Measurements from ENCODE around the gene LRRC8B. TPM values are rescaled to one million over a fixed set of nuclear protein-coding genes. Genes with fewer than 3 reads are reported as not detected.

LRRC8B gene
- 9.8 TPM for total RNA-seq

DNA sequence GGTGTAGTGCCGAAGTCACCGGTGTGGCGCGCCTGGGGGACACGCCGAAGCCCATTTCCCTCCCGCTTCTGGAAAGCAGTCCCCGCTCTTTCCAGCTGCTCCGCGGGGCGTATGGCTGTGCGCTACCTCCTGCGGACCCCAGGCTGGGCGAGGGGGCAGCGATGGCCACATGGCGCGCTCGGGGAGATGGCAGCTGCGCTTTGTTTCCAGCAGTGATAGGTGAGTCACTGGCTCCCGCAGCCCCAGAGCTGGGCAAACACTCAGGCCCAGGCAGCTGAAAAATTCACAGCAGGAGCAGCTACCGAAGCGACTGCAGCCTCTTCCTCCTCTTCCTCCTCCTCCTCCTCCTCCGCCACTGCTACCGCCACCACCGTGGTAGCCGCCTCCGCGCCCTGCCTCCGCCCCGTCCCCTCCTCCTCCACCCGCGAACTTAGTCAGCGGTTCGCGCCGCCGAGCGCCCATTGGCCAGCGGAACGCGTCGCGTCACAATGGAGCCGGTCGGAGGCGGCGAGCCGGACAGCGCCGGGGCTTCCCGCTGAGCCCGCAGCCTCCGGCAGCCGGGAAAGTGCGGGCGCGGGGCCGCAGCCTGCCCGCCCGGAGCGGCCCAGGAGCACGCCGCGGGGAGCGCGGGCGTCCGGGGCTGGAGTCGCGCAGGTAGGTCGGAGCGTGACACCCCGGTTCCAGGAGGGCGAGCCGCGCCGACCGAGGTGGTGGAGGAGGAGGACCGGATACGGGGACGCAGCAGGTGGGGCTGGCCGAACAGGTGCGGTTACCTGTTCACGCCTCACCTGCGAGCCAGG is at the start of gene LRRC8B:
Gene LRRC8B (plus strand): TSS at position 461 of the 800 bp plus-strand sequence. CDS start 57,822 bp downstream, outside the sequence.
- Histone ChIP-seq H3K36me3 (no peaks in the 10 kb centered on the region), H3K4me3 (peak within 1 kb of the TSS; percentile 69 to 75), H3K4me1 (no peaks in the 10 kb centered on the region), H3K9me3 (no peaks in the 10 kb centered on the region), H3K27ac (peak within 1 kb of the TSS; percentile 85), H3K27me3 (no peaks in the 10 kb centered on the region)
- TF ChIP-seq, protein P1, sequence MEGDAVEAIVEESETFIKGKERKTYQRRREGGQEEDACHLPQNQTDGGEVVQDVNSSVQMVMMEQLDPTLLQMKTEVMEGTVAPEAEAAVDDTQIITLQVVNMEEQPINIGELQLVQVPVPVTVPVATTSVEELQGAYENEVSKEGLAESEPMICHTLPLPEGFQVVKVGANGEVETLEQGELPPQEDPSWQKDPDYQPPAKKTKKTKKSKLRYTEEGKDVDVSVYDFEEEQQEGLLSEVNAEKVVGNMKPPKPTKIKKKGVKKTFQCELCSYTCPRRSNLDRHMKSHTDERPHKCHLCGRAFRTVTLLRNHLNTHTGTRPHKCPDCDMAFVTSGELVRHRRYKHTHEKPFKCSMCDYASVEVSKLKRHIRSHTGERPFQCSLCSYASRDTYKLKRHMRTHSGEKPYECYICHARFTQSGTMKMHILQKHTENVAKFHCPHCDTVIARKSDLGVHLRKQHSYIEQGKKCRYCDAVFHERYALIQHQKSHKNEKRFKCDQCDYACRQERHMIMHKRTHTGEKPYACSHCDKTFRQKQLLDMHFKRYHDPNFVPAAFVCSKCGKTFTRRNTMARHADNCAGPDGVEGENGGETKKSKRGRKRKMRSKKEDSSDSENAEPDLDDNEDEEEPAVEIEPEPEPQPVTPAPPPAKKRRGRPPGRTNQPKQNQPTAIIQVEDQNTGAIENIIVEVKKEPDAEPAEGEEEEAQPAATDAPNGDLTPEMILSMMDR (IDR thresholded peaks at IDR 0.05), result no peak
- TF ChIP-seq POLR2AphosphoS5 (IDR thresholded peaks at IDR 0.05; ENCODE audit: insufficient read depth in 1 of 2, low read depth in 1 of 2) (peak; percentile 27 to 83), POLR2A (IDR thresholded peaks at IDR 0.05) (peak in 1 of 2 donors; percentile 38)
- intact Hi-C loops (cut with DNase I), result no loop called here
- DNase-seq (ENCODE audit: extremely low spot score in 2 of 2), result peak in 1 of 2 donors; percentile 91

DNA sequence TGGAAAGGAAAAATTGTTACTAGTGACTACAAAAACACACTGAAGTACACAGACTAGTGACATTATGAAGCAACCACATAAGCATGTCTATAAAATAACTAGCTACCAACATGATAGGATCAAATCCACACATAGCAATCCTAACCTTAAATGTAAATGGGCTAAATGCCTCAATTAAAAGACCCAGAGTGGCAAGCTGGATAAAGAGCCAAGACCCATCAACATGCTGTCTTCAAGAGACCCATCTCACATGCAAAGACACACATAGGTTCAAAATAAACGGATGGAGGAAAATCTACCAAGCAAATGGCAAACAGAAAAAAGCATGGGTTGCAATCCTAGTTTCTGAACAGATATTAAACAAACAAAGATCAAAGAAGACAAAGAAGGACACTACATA is 49.4 kb upstream of the LRRC8B start:
- Histone ChIP-seq H3K4me3 (no peak overlapping the region), H3K4me1 (no peaks in the 10 kb centered on the region), H3K36me3 (no peaks in the 10 kb centered on the region), H3K27me3 (no peaks in the 10 kb centered on the region), H3K9me3 (no peaks in the 10 kb centered on the region), H3K27ac (no peak overlapping the region)
- intact Hi-C loops (cut with DNase I), result no loop called here
- TF ChIP-seq, protein P1 (IDR thresholded peaks at IDR 0.05), result no peak
- no peak for TF ChIP-seq POLR2AphosphoS5 (IDR thresholded peaks at IDR 0.05; ENCODE audit: insufficient read depth in 1 of 2, low read depth in 1 of 2)
- no peak for TF ChIP-seq POLR2A (IDR thresholded peaks at IDR 0.05)
- DNase-seq (ENCODE audit: extremely low spot score in 2 of 2), result no peak

DNA sequence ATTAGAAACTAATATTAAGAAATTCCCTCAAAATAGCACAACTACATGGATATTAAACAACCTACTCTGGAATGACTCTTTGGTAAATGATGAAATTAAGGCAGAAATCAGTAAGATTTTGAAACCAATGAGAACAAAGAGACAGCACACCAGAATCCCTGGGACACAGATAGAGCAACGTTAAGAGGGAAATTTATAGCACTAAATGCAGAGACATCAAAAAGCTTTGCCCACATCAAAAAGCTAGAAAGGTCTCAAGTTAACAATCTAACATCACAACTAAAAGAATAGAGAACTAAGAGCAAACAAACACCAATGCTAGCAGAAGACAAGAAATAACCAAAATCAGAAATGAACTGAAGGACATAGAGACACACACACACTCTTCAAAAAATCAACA is 48.6 kb upstream of the LRRC8B start:
- no peak for DNase-seq (ENCODE audit: extremely low spot score in 2 of 2)
- H3K4me3 ChIP-seq, result no peak overlapping the region
- TF ChIP-seq POLR2AphosphoS5 (IDR thresholded peaks at IDR 0.05; ENCODE audit: insufficient read depth in 1 of 2, low read depth in 1 of 2) (no peak), POLR2A (IDR thresholded peaks at IDR 0.05) (no peak)
- TF ChIP-seq, protein P1 (IDR thresholded peaks at IDR 0.05), result no peak
- H3K27me3 ChIP-seq, result no peaks in the 10 kb centered on the region
- no peaks in the 10 kb centered on the region for H3K4me1 ChIP-seq
- H3K27ac ChIP-seq, result no peak overlapping the region
- H3K36me3 ChIP-seq, result no peaks in the 10 kb centered on the region
- intact Hi-C loops (cut with DNase I), result no loop called here
- H3K9me3 ChIP-seq, result no peaks in the 10 kb centered on the region

DNA sequence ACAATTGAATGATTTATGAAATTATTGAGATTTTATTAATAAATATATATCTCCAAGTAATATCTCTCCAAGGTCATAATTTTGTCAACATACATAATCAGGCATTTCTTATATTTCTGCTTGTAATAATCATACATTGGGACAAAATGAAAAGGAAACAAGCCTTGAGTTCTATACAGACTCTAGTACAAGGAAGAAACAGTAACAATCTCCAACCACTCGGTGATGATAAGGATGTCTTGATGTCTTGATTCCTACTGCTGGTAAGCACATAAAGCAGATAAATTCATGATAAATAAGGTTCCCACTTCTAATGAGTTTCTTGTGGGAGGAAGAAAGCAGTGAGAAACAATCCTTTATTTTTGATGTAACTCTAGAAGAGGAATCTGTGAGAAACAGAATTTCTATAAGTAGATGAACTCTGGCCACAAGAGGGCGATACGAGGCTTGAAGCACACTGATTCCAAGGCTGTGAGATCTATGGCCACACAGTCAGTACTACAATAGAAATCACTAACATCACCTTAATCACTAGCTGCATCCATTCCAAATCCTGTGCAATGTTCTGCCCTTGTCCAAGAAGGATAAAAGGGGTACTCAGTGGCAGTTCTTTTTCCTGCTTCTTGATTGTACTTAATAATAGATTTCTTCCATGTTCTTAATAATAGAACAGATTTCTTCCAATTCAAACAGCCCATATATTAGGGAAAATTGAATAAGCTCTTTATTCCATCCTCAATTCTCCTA is 41.4 kb upstream of the LRRC8B start:
- DNase-seq (ENCODE audit: extremely low spot score in 2 of 2), result no peak
- Histone ChIP-seq H3K4me3 (no peak overlapping the region), H3K27me3 (no peaks in the 10 kb centered on the region), H3K36me3 (no peaks in the 10 kb centered on the region), H3K9me3 (no peaks in the 10 kb centered on the region), H3K27ac (no peak overlapping the region), H3K4me1 (no peaks in the 10 kb centered on the region)
- intact Hi-C loops (cut with DNase I), result loop anchor here (10.0 kb wide), 2 partner anchors 122 to 272 kb away; no protein-coding TSS in a partner anchor
- TF ChIP-seq, protein P1 (IDR thresholded peaks at IDR 0.05), result peak; percentile 50 to 75 (median 57)
- no peak for TF ChIP-seq POLR2A (IDR thresholded peaks at IDR 0.05)
